Stimulated activated CD4-positive, alpha-beta T cell treated with anti-CD3 and anti-CD28 coated beads, Interleukin-2, amount 100 ng/mL, for 48 hours (primary cell): Measurements from ENCODE around the gene CHRDL2.

Source experiments
- DNase-seq, 2 donors: peaks; one replicate each; pipeline ENCODE4 v3.0.0-alpha.2; 2020

Gene CHRDL2

GRCh38 chr11:74748211-74749126 lies 17.2 kb upstream of the CHRDL2 start, which contains the start of gene RNF169:
RNF169 (plus strand) TSS chr11:74748849; CDS start chr11:74748881, 32 bp downstream.
- DNase-seq = peak; percentile 75 to 80

GRCh38 chr11:74746868-74747267 lies 15.6 kb upstream of the CHRDL2 start:
- no peak for DNase-seq

GRCh38 chr11:74744277-74744676 lies 13.1 kb upstream of the CHRDL2 start:
- DNase-seq = no peak

- no peak for DNase-seq
These were observed 12.4 kb upstream of the CHRDL2 start for GRCh38 chr11:74743640-74744039.

- DNase-seq = no peak
These were observed 10.8 kb upstream of the CHRDL2 start for GRCh38 chr11:74742070-74742469.

GRCh38 chr11:74739546-74740270 lies 8.5 kb upstream of the CHRDL2 start:
- DNase-seq = peak in 1 of 2 donors; percentile 44

- no peak for DNase-seq
These were observed 4.8 kb upstream of the CHRDL2 start for GRCh38 chr11:74736031-74736430.

- DNase-seq = no peak
These were observed 4.2 kb upstream of the CHRDL2 start for GRCh38 chr11:74735365-74735928.

GRCh38 chr11:74734559-74734925 lies 3.3 kb upstream of the CHRDL2 start:
- DNase-seq = no peak

- DNase-seq = no peak
These were observed 510 bp downstream of the CHRDL2 start for GRCh38 chr11:74730571-74731260.

- DNase-seq = no peak
These were observed 1.8 kb downstream of the CHRDL2 start for GRCh38 chr11:74729397-74729796.

- DNase-seq = peak; percentile 55 to 56
These were observed 4.6 kb downstream of the CHRDL2 start for GRCh38 chr11:74726547-74727182.

- DNase-seq = no peak
These were observed 5.5 kb downstream of the CHRDL2 start for GRCh38 chr11:74725701-74726100.

GRCh38 chr11:74723511-74723910 lies 7.7 kb downstream of the CHRDL2 start:
- DNase-seq = no peak

- DNase-seq = no peak
These were observed 9.8 kb downstream of the CHRDL2 start for GRCh38 chr11:74721479-74721835.

GRCh38 chr11:74720596-74721478 lies 10.4 kb downstream of the CHRDL2 start:
- no peak for DNase-seq

GRCh38 chr11:74719011-74719410 lies 12.2 kb downstream of the CHRDL2 start:
- DNase-seq = no peak

GRCh38 chr11:74717221-74717969 lies 13.8 kb downstream of the CHRDL2 start:
- no peak for DNase-seq

- peak in 1 of 2 donors; percentile 16 for DNase-seq
These were observed 16.3 kb downstream of the CHRDL2 start for GRCh38 chr11:74714904-74715303.

- no peak for DNase-seq
These were observed 17.5 kb downstream of the CHRDL2 start for GRCh38 chr11:74713686-74714085.
